ENCODE results near the gene SYT17.
"Not testable (repeated sequence)": the region's sequence is repeated elsewhere in the genome, so short reads cannot be mapped to it uniquely, and the experiment has no call there.

SYT17 gene

DNA sequence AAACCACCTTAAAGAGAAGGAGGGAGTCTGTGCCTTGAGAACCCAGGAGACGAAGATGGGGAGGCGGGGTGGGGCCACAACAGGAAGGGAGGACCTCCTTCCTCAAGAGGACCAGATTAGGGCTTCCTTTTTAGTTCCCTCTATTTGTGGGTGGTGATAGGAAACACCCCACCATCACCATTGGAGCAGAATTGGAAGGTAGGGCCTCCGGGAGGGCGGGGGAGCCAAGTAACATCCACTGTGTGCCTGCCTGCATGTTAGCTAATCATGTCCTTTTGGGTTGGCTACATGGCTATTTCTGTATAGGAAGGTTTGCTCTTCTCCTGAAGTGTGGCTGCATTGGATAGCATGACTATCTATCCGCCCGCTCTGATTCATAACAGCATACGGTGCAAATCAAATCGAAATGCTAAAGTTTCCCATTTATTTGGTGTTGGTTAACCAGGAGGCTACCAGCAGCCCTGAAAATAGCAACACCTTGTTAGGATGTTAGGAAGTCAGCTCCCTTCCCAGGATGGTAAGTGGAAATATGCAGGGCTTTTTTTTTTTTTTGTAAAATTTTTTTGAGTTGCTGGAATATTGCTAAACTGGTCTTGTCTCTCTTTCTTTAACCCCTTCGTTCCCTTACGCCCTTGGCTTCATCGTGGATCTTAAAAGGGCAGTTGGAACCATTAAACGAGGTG lies 4.2 kb downstream of the SYT17 start:
- DNase-seq (ENCODE audit: low read depth in 2 of 2, low spot score in 1 of 2) = no peak

DNA sequence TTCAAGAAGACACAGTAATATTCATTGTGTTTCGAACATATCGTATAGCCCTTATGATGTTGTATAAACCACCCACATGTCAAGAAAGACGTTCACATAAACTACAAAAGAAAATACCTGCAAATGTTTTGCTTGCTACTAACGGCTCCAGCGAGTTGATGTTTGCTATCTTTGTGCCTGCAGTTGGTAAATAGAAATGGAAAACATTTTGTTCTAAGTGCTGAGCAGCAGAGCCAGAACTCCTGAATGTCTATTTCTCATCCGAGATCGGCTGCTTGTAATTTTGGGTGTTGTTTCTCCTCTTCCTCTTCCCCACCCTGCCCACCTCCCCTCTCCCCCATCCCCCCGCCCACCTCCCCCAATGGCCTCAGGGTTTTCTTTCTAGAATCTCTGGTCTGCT lies 5.0 kb downstream of the SYT17 start:
- no peak for DNase-seq (ENCODE audit: low read depth in 2 of 2, low spot score in 1 of 2)

DNA sequence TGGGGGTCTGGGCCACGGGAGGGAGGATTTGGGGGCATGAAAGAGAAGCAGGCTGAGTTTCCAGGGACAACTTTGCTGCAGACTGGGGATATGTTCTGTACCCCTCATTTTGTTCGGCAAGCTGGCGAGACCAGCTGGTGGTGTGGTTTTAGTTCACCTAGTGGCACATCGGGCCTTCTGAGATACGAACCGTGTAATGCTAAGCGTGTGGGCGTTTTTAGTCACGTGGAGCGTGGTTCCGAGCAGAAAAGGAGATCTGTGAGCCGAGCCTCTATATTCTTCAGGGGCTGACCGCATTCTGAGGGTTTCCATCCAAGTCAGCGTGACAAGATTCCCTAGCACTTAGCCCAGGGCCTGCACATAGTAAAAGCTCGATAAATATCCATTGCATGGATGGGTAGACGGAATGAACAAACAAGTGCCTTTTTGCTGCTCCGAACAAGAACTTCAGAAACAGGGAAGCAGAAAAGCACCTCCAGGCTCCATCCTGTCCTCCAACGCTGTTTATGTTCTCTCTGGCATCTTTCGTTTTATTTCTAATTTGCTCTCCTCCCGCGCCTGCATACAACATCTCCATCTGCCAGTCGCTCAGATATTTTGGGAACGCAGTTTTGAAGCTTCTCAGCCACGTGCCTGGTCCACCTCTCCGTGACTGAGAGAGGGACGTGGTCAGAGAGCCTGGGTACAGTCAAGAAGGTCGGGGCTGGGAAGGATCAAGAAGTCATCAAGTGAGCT lies 5.8 kb downstream of the SYT17 start:
- no peak for DNase-seq (ENCODE audit: low read depth in 2 of 2, low spot score in 1 of 2)

DNA sequence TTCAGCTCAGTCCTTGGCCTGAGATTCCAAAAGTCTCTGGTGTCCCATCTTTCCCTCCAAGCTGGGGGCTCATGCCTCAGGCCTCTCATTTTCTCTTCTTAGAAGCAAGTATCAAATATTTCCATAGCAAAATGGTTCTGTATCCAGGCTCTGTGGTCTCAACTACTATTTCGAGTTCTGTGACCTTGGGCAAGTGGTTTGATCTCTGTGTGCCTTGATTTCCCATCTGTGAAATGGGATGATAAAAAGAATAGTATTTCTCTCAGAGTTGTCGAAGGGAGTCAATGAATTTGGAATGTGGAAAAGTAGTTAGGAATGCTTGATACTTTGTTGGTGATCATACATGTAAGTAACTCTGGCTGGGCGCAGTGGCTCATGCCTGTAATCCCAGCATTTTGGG lies 6.4 kb downstream of the SYT17 start:
- no peak for DNase-seq (ENCODE audit: low read depth in 2 of 2, low spot score in 1 of 2)

DNA sequence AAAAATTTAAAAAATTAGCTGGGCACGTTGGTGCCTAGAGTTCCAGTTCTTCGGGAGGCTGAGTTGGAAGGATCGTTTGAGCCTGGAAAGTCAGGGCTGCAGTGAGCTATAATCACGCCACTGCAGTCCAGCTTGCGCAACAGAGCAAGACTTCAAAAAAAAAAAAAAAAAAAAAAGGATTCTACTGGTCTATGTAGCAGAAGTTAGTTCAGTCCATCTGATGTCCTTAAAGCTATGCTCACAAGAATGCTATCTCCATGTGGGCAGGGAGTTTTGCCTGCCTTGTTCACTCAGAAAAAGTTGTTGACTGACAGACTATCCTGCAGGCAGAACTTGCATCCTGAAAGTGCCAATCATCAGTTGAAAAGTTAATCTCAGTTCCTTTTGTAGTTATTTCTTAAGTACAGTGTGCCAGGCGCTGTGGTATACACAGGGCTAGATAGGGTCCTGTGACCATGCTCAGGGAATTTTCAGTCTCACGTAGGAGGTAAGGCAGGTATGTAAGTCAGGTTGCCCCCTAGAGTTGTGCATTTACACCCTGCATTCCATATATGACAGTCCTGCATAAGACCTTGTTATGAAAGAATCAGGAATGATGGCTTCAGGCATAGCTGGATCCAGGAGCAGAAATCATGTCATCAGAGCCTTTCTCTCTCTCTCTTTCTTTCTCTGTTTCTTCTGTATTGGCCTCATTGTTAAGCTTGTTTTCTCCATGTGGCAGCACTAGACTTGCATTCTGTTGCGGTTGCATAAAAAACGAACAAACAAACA lies 7.6 kb downstream of the SYT17 start:
- no peak for DNase-seq (ENCODE audit: low read depth in 2 of 2, low spot score in 1 of 2)

DNA sequence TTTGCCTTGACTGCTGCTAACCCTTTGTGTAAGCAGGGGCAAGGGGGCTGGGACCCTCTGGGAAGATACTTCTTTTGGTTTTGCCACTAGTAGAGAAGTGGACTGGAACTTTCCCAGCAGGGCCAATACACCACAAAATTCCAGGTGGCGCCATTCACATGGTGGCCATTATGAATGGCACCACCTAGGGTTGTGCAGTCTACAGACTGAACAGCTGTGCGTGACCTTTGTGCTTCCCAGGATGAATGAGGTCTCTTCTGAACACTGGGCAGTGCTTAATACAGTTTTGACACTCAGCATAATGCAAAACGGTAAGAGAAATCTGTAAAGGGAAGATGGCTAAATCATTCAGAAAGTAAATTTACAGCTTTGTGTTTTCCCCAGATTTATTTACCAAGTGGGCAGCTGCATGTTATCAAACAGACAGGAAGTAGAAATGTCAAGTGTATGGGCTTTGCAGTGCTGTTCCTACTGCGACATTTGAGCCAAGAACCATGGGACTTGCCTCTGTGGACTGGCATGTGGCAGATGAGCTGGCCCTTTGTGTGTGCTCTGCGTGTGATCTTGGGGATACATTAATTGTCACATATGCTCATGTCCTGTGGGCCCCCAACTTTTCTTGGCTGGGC lies 9.2 kb downstream of the SYT17 start:
- no peak for DNase-seq (ENCODE audit: low read depth in 2 of 2, low spot score in 1 of 2)

DNA sequence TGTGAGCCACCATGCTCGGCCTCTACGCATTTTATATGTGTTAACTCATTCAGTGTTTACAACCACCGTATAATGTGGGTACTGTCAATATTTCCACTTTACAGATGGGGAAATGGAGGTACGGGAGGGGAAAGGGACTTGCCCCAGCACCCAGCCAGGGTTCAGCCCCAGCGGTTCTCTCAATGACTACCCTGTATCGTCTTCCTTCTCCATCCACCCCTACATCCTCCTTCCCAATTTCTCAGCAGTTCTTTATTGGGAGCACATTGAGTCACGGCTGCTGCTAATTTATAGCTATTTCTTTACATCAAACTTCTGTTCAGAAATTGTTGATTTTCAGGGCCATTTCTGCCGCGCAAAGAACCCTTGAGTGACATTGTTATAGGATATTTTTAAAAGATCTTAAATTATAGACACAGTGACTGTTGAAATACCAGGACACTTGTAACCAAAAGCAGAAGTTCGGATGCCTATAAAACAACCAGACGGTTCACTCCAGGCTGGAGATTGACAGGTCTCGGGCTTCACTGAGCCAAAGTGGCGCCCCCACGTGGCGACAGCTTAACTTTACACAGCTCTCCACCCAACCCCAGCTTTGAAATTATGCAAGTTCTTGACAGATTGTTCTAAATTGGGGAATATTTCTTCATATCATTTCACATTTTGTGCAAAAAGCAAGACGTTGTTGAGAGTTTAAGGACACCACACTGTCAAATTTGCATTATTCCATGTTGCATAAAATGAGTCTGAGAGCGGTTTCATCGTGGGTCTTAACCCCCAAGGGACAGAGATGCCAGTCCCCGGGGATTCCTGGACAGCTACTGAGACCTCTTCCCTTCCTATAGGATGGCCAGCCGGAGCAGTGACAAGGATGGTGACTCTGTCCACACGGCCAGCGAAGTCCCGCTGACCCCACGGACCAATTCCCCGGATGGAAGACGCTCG lies 11.8 kb downstream of the SYT17 start:
- DNase-seq (ENCODE audit: low read depth in 2 of 2, low spot score in 1 of 2) = no peak

DNA sequence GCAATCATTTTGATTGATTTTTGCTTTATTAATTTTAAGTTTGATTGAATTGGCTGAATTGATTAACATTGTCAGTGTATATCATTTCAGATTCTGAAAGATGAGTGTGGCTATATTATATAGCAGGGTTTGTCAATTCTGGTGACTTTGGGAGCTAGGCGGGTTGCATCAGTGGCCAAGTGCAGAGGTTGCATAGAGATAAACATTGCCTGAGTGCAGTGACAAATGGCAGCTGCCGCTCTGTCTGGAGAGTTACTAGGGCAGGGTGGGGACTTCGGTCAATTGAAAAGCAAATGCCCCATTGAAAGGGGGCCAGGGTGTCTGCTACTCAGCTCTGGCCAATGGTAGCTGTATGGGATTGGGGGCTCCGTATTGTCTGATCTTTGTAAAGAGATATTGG lies 12.7 kb downstream of the SYT17 start:
- no peak for DNase-seq (ENCODE audit: low read depth in 2 of 2, low spot score in 1 of 2)

DNA sequence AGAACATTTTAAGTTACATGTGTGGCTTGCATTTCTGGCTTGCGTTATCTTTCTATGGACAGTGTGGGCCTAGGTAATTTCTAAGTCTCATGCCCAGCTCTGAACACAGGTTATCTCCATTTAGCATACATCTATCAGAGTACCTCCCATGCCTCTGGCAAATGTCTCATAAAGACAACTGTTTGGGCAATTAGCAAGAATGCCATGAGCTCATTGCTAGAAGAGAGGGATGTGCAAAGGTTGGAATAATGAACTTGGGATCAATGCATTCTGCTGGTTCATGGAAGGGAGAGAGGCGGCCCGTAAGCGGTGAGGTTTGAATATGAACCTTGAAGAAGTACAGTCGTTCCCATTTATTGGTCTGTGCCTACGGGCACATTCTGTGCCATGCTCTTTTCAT lies 14.4 kb downstream of the SYT17 start:
- no peak for DNase-seq (ENCODE audit: low read depth in 2 of 2, low spot score in 1 of 2)

DNA sequence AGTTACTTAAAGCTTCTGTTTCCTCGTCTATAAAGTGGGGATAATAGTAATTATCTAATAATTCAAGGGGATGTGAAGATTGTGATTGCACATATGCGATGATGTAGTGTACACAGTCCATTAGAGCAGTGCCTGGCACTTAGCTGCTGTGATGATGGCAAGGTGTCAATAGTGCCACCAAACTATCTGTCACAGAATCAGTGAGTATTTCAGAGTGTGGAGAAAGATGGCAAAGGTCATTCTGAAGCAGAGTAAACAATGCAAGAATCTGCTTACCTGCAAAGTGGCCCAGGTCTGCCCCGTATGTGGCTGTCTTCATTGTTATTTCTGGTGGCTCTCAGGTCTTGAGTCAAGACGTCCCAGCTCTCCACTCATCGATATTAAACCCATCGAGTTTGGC lies 15.1 kb downstream of the SYT17 start:
- no peak for DNase-seq (ENCODE audit: low read depth in 2 of 2, low spot score in 1 of 2)

DNA sequence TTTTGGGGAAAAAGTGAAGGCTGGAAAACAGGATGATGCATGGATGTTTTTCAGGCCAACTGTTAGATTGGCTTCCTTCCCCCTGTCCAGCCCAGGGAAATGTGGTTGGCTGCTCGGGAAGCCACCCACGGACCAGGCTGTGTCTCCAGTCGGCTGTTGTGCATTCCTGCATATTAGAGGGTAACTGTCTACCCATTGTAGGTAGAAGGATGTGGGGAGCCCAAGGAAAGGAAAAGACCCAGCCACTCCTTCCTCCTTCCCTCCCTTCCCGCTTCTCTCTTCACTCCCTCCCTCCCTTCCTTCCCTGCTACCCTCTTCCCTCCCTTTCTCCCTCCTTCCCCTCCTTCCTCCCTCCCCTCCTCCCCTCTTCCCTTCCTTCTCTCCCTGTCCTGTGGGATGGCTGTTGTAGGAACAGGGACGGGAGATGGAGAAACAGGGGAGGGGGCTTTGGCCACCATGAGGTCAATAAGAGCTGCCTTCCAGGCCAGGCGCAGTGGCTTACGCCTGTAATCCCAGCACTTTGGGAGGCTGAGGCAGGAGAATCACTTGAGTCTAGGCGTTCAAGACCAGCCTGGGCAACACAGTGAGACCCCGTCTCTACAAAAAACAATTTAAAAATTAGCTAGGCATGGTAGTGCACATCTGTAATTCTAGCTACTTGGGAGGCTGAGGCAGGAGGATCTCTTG lies 16.9 kb downstream of the SYT17 start:
- DNase-seq (ENCODE audit: low read depth in 2 of 2, low spot score in 1 of 2) = no peak

DNA sequence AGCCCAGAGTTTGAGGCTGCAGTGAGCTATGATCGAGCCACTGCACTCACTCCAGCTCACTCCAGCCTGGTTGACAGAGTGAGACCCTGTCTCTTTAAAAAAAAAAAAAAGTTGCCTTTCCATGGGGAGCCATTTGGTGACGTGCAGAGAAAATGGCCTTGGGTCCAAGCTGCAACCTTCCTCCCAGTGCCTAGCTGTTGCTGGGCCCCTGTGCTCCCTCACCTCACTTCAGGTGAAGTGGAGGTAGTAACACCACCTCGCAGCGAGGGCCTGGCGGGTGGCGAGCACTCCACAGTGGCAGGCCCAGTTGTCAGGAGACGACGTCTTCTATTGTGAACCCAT lies 17.4 kb downstream of the SYT17 start:
- no peak for DNase-seq (ENCODE audit: low read depth in 2 of 2, low spot score in 1 of 2)

DNA sequence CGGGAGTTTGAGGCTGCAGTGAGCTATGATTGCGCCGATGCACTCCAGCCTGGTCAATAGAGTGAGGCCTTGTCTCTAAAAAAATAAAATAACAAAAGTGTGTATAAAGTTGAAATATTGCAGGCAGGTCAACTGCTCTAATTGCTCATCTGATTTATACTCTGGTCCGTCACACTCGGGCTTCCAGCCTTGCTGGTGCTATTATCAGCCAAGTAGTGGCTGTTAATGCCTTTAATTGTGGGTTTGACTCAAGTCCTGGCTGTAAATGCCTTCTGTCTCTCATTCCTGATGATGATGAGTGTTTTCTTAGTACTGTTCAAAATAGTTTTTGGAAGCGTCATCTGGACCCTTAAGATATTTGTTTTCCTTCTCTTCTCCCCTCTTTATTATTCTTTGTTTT lies 18.4 kb downstream of the SYT17 start:
- no peak for DNase-seq (ENCODE audit: low read depth in 2 of 2, low spot score in 1 of 2)

DNA sequence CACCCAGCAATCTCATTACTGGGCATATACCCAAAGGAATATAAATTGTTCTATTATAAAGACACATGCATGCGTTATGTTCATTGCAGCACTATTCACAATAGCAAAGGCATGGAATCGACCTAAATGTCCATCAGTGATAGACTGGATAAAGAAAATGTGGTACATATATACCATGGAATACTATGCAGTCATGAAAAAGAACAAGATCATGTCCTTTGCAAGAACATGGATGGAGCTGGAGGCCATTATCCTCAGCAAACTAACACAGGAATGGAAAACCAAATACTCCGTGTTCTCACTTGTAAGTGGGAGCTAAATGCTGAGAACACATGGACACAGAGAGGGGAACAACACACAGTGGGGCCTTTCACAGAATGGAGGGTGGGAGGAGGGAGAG lies 19.9 kb downstream of the SYT17 start:
- not testable (repeated sequence) for DNase-seq (ENCODE audit: low read depth in 2 of 2, low spot score in 1 of 2)

DNA sequence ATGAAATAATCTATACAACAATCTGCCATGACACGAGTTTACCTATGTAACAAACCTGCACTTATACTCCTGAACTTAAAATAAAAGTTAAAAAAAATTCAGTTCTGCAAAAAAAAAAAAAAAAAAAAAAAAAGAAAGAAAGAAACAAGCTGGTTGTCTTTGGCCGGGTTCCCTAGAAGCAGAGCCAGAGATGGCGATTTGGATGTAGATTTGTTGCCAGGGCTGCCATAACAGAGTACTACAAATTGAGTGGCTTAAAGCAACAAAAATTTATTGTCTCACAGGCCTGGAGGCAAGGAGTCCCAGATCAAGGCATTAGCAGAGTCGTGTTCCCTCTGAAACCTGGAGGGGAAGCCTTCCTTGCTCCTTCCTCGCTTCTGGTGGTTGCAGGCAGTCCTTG lies 20.4 kb downstream of the SYT17 start:
- no peak for DNase-seq (ENCODE audit: low read depth in 2 of 2, low spot score in 1 of 2)

DNA sequence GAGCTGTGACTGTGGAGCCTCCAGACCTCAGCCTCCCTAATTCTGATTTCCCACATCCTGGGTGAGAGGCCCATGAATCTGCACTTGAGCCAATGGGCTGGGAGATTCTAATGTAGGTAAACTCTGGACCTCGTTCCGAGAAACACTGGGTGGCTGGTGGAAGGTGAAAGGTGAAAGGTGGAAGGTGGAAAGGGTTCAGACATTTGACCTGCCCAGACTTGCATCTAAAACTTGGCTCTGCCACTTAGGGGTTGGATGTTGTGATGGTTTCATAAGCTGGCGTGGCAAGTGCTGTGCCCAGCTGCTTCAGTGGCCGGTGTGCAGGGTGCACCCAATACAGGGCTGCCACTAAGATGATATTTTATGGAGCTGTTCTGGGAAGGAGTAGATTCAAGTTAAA lies 24.8 kb downstream of the SYT17 start:
- DNase-seq (ENCODE audit: low read depth in 2 of 2, low spot score in 1 of 2) = no peak

DNA sequence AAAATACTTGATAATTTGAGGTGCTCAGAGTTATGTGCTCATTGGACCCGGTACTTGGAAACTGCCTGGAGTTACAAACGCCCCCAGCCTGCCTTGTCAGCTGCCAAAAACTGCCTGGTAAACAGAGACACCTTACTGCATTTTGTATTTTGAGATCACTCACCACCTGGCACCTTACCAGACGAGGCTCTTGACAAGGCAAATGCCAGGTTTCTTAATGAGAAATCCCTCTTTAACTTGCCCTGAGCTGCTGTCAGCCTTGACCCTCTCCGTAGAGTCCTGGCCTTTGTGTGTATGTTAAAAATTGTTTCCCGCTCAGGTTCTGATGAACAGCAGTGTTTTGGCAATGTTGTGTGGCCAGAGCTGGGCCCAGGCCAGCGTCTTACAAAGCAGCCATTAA lies 28.8 kb downstream of the SYT17 start:
- DNase-seq (ENCODE audit: low read depth in 2 of 2, low spot score in 1 of 2) = no peak

DNA sequence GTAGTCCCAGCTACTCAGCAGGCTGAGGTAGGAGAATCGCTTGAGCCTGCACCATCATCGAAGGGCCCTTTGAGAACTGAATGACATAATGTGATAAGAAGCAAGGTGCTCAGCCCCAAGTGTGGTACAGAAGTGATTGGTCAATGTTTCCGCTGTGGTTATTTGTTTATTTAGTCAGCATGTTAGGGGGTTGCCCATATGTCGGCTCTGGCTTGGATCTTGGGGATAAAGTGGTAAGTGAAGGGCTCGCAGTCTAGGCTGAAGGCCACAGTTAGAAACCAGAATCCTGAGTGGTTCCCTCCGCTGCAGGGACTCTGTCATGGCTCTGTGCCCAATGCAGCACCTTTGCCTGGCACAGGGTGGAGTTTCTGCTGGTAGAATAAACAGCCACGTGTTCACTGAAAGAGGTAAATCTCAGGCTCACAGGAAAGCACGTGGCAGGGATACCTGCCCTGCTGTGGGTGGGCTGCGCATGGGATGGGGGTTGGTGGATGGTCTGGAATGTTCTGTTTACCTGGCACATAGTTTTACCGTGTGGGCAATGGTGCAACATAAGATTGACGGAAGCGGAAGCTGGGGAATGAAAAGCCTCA lies 35.4 kb downstream of the SYT17 start:
- no peak for DNase-seq (ENCODE audit: low read depth in 2 of 2, low spot score in 1 of 2)

DNA sequence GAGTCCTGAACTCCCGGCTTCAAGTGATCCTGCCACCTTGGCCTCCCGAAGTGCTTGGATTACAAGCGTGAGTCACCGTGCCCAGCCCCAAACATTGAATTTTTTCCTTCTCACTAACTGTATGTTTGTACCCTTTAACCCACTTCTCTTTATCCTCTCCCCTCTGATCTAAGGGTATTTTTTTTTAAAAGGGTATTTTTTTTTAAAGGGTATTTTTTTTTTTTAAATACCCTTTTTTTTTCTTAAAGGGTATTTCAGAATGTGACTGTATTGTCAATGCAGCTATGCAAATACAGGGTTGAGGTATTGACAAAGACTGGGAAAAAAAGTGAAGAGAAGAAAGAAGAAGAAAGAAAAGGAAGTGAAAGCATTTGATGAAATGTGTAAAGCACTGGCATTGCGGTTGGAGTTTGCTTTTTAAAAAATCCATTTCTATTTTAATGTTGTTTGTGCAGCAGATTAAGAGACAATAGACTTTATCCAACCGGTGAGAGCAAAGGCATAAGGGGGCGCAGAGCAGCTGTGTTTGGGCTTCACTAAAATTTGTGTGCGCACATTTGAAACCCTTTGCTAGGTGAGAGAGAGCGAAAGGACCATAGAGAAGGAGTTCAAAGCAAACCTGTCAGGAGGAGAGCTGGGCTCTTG lies 42.4 kb downstream of the SYT17 start:
- no peak for DNase-seq (ENCODE audit: low read depth in 2 of 2, low spot score in 1 of 2)

All from stimulated activated CD8-positive, alpha-beta memory T cell treated with anti-CD3 and anti-CD28 coated beads, Interleukin-4, amount 100 ng/mL, for 1 hour (primary cell).